HepG2 (cell line): ENCODE results near the gene GBGT1. TPM values are rescaled to one million over a fixed set of nuclear protein-coding genes. Genes with fewer than 3 reads are reported as not detected.
A peak's percentile ranks its signal among the peaks of the same experiment; 100 is the strongest.

ENCODE experiments used
- DNMT3B ChIP-seq: conservative IDR thresholded peaks from 2 replicates; pipeline ENCODE4 v1.6.1; 2016; ENCODE audit warnings: missing biosample characterization, control low read depth
- ELF1 ChIP-seq: sonication (generic); formaldehyde crosslinking; IDR thresholded peaks from 2 replicates; pipeline ENCODE4 v1.4.0; 2020; ENCODE audit warnings: missing genetic modification reagents
- ELF4 ChIP-seq: sonication (generic); formaldehyde crosslinking; IDR thresholded peaks from 2 replicates; pipeline ENCODE4 v1.5.0; 2020; ENCODE audit warnings: missing genetic modification reagents, mild to moderate bottlenecking, moderate library complexity, borderline replicate concordance
- GABPA ChIP-seq, 2 experiments: IDR thresholded peaks; 2 replicates each; pipeline ENCODE4 v1.6.1; 2011 to 2016; ENCODE audit warnings: low read depth in 2 of 2, low read length in 1 of 2, missing biosample characterization in 1 of 2, missing genetic modification characterization in 1 of 2
- HMG20B ChIP-seq: conservative IDR thresholded peaks from 2 replicates; pipeline ENCODE4 v1.6.1; 2016; ENCODE audit warnings: missing genetic modification reagents, missing compliant biosample characterization
- HNF4A ChIP-seq: sonication (generic); formaldehyde crosslinking; IDR thresholded peaks from 2 replicates; pipeline ENCODE4 v1.4.0; 2020; ENCODE audit warnings: missing genetic modification reagents
- HNRNPK ChIP-seq: fragments of 200-400 bp; formaldehyde crosslinking; IDR thresholded peaks from 2 replicates; pipeline ENCODE4 v1.6.1; 2018; ENCODE audit warnings: low read length, low read depth, moderate library complexity, mild to moderate bottlenecking; ENCODE audit not compliant: poor library complexity, severe bottlenecking
- JARID2 ChIP-seq: sonication (generic); formaldehyde crosslinking; IDR thresholded peaks from 2 replicates; pipeline ENCODE4 v1.8.1; 2023; ENCODE audit warnings: missing genetic modification reagents, inconsistent platforms; ENCODE audit not compliant: insufficient replicate concordance
- MED8 ChIP-seq: sonication (generic); formaldehyde crosslinking; IDR thresholded peaks from 2 replicates; pipeline ENCODE4 v1.8.1; 2023; ENCODE audit warnings: mild to moderate bottlenecking, missing genetic modification reagents; ENCODE audit not compliant: insufficient replicate concordance
- NBN ChIP-seq: fragments of 450-650 bp; conservative IDR thresholded peaks from 2 replicates; pipeline ENCODE4 v1.6.1; 2017
- NFE2L1 ChIP-seq: sonication (generic); formaldehyde crosslinking; IDR thresholded peaks from 2 replicates; pipeline ENCODE4 v1.4.0; 2020; ENCODE audit warnings: missing genetic modification reagents, mild to moderate bottlenecking, borderline replicate concordance
- TBL1XR1 ChIP-seq: fragments of 150-350 bp; IDR thresholded peaks from 2 replicates; pipeline ENCODE4 v1.6.1; 2014; ENCODE audit warnings: borderline replicate concordance, low read length; ENCODE audit not compliant: partially characterized antibody
- ZFX ChIP-seq: sonication (generic); formaldehyde crosslinking; IDR thresholded peaks from 2 replicates; pipeline ENCODE4 v1.4.0; 2020; ENCODE audit warnings: mild to moderate bottlenecking, low read depth, missing genetic modification reagents, moderate library complexity
- ZNF224 ChIP-seq: sonication (generic); formaldehyde crosslinking; IDR thresholded peaks from 2 replicates; pipeline ENCODE4 v1.5.0; 2020; ENCODE audit warnings: mild to moderate bottlenecking, missing genetic modification reagents
- ZNF33B ChIP-seq: sonication (generic); formaldehyde crosslinking; IDR thresholded peaks from 2 replicates; pipeline ENCODE4 v1.5.1; 2020; ENCODE audit warnings: mild to moderate bottlenecking, missing genetic modification reagents
- ZNF562 ChIP-seq: sonication (generic); formaldehyde crosslinking; IDR thresholded peaks from 2 replicates; pipeline ENCODE4 v1.8.0; 2022; ENCODE audit warnings: missing genetic modification reagents, borderline replicate concordance
- ZNF563 ChIP-seq: sonication (generic); formaldehyde crosslinking; IDR thresholded peaks from 2 replicates; pipeline ENCODE4 v1.8.0; 2022; ENCODE audit warnings: mild to moderate bottlenecking, moderate library complexity, missing genetic modification reagents
- ZNF737 ChIP-seq: sonication (generic); formaldehyde crosslinking; IDR thresholded peaks from 2 replicates; pipeline ENCODE4 v1.5.0; 2020; ENCODE audit warnings: missing genetic modification reagents, mild to moderate bottlenecking, borderline replicate concordance
- ZNF761 ChIP-seq: sonication (generic); formaldehyde crosslinking; conservative IDR thresholded peaks from 2 replicates; pipeline ENCODE4 v1.4.0; 2020; ENCODE audit warnings: mild to moderate bottlenecking, missing genetic modification reagents
- ZSCAN12 ChIP-seq: sonication (generic); formaldehyde crosslinking; IDR thresholded peaks from 2 replicates; pipeline ENCODE4 v1.9.0; 2021; ENCODE audit warnings: mild to moderate bottlenecking, missing genetic modification reagents
- polyA plus RNA-seq, 8 experiments: library from polyadenylated mRNA; depleted of rRNA in 3 of 8; stranded (reverse) in 7 of 8; unstranded in 1 of 8; fragments of >200 nt; fragmentation: Illumina TruSeq in 4 of 8; extraction: Trizol in 4 of 8; gene quantifications; 2 replicates each; pipeline versions ENCODE4 v1.2.1 to v1.2.3, GENCODE V29; 2011 to 2016; ENCODE audit warnings: low read depth in 4 of 8, missing spikeins in 1 of 8, mixed read lengths in 1 of 8; ENCODE audit not compliant: insufficient read depth in 1 of 8
- total RNA-seq, 5 experiments: library from RNA; depleted of rRNA; stranded (reverse); fragments of >200 nt; fragmentation: Illumina TruSeq; extraction: Trizol; gene quantifications; 2 replicates each; pipeline ENCODE4 v1.2.3, GENCODE V29; 2016; ENCODE audit warnings: low read depth in 1 of 5
- TF ChIP-seq, protein P1 (sequence below): sonication (generic); formaldehyde crosslinking; IDR thresholded peaks from 2 replicates; pipeline ENCODE4 v1.9.0; 2021; ENCODE audit warnings: missing genetic modification reagents, borderline replicate concordance
- TF ChIP-seq, protein P2 (sequence below): sonication (generic); formaldehyde crosslinking; IDR thresholded peaks from 2 replicates; pipeline ENCODE4 v1.5.1; 2020; ENCODE audit warnings: mild to moderate bottlenecking, moderate library complexity, missing genetic modification reagents
- TF ChIP-seq, protein P3 (sequence below), 2 experiments: fragments of 450-650 bp in 1 of 2; sonication (generic) in 1 of 2; formaldehyde crosslinking; IDR thresholded peaks; 2 replicates each; pipeline versions ENCODE4 v1.5.0 to v1.8.0; 2020 to 2022; ENCODE audit warnings: mild to moderate bottlenecking in 1 of 2, missing genetic modification reagents in 1 of 2
- TF ChIP-seq, protein P4 (sequence below): sonication (generic); formaldehyde crosslinking; conservative IDR thresholded peaks from 2 replicates; pipeline ENCODE4 v1.8.0; 2022; ENCODE audit warnings: low read depth, missing genetic modification reagents

Gene GBGT1
- total and polyA plus RNA-seq, 2 of the 13 experiments (the other 11 are each of a cell fraction or from before 2014, with no cell fraction given) = not detected

DNA sequence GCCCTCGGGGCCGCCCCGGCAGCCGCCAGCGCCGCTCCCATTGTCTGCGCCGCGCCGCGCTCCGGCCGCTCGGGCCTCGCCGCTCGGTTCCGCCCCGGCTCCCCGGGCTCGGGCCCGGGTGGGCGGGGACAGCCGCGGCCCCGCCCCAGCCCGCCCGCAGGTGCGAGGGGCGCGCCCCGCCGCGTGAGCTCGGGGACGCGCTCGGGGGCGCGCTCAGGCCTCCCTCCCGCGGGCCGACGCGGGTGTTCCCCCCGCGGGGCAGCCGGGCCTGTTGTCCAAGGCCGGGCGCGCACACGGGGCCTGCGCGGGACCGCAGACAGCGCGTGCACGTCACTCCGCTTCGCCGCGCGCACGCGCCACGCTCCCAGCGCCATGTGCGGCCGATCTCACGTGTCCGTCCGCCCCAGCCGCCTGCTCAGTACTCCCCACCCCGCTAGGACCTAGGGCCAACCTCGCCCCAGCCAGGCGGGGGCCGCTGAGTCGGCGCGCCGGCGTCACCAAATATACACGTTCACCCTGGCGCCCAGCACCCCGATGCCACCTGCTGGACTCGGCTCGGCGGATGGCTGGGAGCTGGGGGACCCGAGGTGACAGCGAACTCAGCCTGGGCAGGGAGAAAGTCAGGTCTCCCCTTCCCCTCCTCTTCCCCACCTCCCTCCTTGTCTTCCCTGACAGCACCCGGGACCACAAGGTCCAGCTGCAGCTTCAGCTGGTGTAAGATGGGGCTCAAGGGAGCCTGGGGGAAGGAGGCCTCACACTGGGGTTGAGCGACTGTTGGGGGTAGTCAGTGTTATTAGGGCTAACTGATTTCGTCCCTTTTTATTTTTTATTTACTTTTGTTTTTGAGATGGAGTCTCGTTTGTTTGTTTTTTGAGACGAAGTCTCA lies 14.3 kb downstream of the GBGT1 start (continued):
- TF ChIP-seq ELF1 (no peak), JARID2 (CRISPR knock-in tag) (no peak), ZNF224 (CRISPR knock-in tag) (no peak), MED8 (CRISPR knock-in tag) (peak; percentile 69), DNMT3B (0 out of 2 replicates have a peak, but pooled peaks have one; percentile 63), ZNF563 (peak; percentile 83), ZNF737 (CRISPR knock-in tag) (no peak), NFE2L1 (CRISPR knock-in tag) (no peak), TBL1XR1 (no peak), ZNF562 (CRISPR knock-in tag) (no peak), ZNF761 (CRISPR knock-in tag) (no peak; the same call in 1 of the 2 replicates), HMG20B (CRISPR knock-in tag) (no peak), ZSCAN12 (CRISPR knock-in tag) (no peak), ZNF33B (peak; percentile 60; the same call in 1 of the 2 replicates), ZFX (CRISPR knock-in tag) (peak; percentile 64), HNF4A (CRISPR knock-in tag) (0 out of 2 replicates have a peak, but pooled peaks have one; percentile 11), GABPA (IDR thresholded peaks at IDR 0.05; ENCODE audit: low read depth, low read length) (no peak), GABPA (CRISPR knock-in tag; IDR thresholded peaks at IDR 0.05; ENCODE audit: low read depth) (no peak), NBN (no peak), ELF4 (CRISPR knock-in tag) (no peak), HNRNPK (peak; percentile 87)
- TF ChIP-seq, protein P1, sequence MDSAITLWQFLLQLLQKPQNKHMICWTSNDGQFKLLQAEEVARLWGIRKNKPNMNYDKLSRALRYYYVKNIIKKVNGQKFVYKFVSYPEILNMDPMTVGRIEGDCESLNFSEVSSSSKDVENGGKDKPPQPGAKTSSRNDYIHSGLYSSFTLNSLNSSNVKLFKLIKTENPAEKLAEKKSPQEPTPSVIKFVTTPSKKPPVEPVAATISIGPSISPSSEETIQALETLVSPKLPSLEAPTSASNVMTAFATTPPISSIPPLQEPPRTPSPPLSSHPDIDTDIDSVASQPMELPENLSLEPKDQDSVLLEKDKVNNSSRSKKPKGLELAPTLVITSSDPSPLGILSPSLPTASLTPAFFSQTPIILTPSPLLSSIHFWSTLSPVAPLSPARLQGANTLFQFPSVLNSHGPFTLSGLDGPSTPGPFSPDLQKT (CRISPR knock-in tag) = no peak
- TF ChIP-seq, protein P2, sequence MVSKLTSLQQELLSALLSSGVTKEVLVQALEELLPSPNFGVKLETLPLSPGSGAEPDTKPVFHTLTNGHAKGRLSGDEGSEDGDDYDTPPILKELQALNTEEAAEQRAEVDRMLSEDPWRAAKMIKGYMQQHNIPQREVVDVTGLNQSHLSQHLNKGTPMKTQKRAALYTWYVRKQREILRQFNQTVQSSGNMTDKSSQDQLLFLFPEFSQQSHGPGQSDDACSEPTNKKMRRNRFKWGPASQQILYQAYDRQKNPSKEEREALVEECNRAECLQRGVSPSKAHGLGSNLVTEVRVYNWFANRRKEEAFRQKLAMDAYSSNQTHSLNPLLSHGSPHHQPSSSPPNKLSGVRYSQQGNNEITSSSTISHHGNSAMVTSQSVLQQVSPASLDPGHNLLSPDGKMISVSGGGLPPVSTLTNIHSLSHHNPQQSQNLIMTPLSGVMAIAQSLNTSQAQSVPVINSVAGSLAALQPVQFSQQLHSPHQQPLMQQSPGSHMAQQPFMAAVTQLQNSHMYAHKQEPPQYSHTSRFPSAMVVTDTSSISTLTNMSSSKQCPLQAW (CRISPR knock-in tag) = peak; percentile 56; the same call in 1 of the 2 replicates
- TF ChIP-seq, protein P3, sequence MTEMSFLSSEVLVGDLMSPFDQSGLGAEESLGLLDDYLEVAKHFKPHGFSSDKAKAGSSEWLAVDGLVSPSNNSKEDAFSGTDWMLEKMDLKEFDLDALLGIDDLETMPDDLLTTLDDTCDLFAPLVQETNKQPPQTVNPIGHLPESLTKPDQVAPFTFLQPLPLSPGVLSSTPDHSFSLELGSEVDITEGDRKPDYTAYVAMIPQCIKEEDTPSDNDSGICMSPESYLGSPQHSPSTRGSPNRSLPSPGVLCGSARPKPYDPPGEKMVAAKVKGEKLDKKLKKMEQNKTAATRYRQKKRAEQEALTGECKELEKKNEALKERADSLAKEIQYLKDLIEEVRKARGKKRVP (CRISPR knock-in tag; IDR thresholded peaks at IDR 0.05) = no peak; a peak in 1 of 4 replicates
- TF ChIP-seq, protein P4, sequence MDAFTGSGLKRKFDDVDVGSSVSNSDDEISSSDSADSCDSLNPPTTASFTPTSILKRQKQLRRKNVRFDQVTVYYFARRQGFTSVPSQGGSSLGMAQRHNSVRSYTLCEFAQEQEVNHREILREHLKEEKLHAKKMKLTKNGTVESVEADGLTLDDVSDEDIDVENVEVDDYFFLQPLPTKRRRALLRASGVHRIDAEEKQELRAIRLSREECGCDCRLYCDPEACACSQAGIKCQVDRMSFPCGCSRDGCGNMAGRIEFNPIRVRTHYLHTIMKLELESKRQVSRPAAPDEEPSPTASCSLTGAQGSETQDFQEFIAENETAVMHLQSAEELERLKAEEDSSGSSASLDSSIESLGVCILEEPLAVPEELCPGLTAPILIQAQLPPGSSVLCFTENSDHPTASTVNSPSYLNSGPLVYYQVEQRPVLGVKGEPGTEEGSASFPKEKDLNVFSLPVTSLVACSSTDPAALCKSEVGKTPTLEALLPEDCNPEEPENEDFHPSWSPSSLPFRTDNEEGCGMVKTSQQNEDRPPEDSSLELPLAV (CRISPR knock-in tag) = no peak
